HUES48 (cell line): ENCODE results near the gene CRTC1.

ENCODE experiments used
- H3K27ac ChIP-seq: one replicate; pipeline ENCODE4 v1.7.0; 2013; ENCODE audit warnings: low read depth, low read length, inconsistent platforms
- H3K27me3 ChIP-seq: 2 replicates; pipeline ENCODE4 v1.6.1; 2013; ENCODE audit warnings: mild to moderate bottlenecking, low read length; ENCODE audit not compliant: control insufficient read depth, insufficient read depth
- H3K36me3 ChIP-seq: 2 replicates; pipeline ENCODE4 v1.6.1; 2013; ENCODE audit warnings: low read length; ENCODE audit not compliant: control insufficient read depth, insufficient read depth
- H3K4me1 ChIP-seq: 2 replicates; pipeline ENCODE4 v1.6.1; 2013; ENCODE audit warnings: mild to moderate bottlenecking, low read length; ENCODE audit not compliant: control insufficient read depth, insufficient read depth
- H3K4me3 ChIP-seq: 2 replicates; pipeline ENCODE4 v1.5.1; 2013; ENCODE audit warnings: mild to moderate bottlenecking, low read depth, low read length
- H3K9ac ChIP-seq: 2 replicates; pipeline ENCODE4 v1.6.1; 2013; ENCODE audit warnings: mild to moderate bottlenecking, low read depth, low read length, moderate library complexity
- H3K9me3 ChIP-seq: 2 replicates; pipeline ENCODE4 v1.6.1; 2013; ENCODE audit warnings: low read length; ENCODE audit not compliant: control insufficient read depth, insufficient read depth

The CRTC1 gene

DNA sequence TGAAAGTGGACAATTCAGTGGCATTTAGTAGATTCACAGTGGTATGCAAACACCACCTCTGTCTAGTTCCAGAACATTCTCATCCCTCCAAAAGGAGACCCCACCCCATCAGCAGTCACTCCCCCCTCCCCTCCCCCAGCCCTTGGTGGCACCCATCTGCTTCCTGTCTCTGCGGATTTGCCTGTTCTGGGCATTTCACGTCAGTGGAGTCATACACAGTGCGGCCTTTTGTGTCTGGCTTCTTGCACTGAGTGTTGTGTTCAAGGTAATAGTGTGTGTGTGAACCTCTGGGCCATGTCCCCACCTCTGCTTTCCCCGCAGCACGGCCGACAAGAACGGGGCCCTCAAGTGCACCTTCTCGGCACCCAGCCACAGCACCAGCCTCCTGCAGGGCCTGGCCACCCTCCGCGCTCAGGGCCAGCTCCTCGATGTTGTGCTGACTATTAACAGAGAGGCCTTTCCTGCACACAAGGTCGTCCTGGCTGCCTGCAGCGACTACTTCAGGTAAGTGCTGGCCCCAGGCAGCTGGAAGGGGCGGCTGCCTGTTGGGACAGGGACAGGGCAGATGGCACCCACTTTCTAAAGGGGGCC lies 19.4 kb upstream of the CRTC1 start:
- Histone ChIP-seq H3K4me1 (peaks cover 3% of the 10 kb centered on the region; the same call in 1 of the 2 replicates), H3K9ac (no peak overlapping the region), H3K27me3 (no peaks in the 10 kb centered on the region), H3K9me3 (no peaks in the 10 kb centered on the region), H3K36me3 (peaks cover 16% of the 10 kb centered on the region), H3K4me3 (no peak overlapping the region), H3K27ac (no peak overlapping the region)

DNA sequence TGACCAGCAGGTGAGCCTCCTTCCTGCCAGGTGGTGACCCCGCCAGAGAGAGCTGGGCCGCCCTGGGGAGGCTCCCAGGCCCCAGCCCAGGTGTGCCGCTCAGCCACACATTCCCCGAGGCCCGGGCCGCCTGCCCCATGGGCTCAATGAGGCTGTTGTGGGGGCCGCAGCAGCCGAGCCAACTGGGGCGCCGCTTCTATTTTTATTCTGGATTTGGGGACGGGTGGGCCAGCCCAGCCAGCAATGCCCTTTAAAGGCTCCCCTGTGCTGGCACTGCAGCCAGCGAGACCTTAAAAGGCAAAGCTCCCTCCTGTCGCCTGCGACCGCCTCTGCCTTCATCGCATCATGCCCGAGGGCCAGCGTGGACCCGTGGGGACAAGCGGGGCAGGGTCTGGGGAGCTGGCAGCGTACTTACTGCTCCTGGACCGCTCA lies 17.7 kb upstream of the CRTC1 start:
- H3K4me1 ChIP-seq: peaks cover 3% of the 10 kb centered on the region; the same call in 1 of the 2 replicates
- no peak overlapping the region for H3K27ac ChIP-seq
- no peaks in the 10 kb centered on the region for H3K27me3 ChIP-seq
- peaks cover 18% of the 10 kb centered on the region for H3K36me3 ChIP-seq
- no peaks in the 10 kb centered on the region for H3K9me3 ChIP-seq
- no peak overlapping the region for H3K4me3 ChIP-seq
- H3K9ac ChIP-seq: no peak overlapping the region

DNA sequence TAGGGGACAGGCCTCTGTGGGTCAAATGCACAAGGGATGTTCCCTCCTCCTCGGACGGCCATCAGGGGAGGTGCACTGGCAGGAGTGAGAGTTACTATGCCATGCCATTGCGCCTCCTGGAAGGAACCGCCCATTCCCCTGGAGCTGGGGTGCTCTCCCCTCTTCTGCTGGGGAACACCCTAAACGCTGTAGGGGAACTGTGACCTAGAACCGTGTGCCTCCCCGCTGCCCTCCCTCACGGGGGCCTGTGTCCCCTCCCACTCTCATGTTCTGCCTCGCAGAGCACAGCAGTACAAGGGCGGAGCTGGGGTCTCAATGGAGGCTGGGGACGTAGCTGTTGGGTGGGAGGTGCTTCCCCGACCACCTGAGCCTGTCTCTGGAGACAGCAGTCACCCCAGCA lies 17.2 kb upstream of the CRTC1 start:
- Histone ChIP-seq H3K4me1 (peaks cover 3% of the 10 kb centered on the region; the same call in 1 of the 2 replicates), H3K27ac (no peak overlapping the region), H3K27me3 (no peaks in the 10 kb centered on the region), H3K4me3 (no peak overlapping the region), H3K9ac (no peak overlapping the region), H3K36me3 (peaks cover 18% of the 10 kb centered on the region), H3K9me3 (no peaks in the 10 kb centered on the region)

DNA sequence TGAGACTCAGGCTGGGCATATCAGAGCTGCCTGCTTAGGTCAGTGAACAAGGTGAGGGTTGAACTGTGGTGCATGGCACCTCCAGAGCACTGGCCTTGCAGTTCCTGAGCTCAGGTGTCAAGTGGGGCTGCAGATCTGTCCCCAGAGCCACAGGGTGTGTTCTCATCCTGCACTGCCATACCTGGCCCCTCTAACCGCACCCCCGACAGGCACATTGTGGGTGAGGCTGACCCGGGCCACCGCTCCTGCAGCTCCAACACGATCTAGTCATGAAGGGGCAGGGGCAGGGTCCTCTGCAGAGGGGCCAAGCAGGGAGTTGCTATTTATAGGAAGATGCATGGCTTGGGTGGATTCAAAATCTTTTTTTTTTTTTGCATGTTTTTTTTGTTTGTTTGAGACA lies 16.7 kb upstream of the CRTC1 start:
- Histone ChIP-seq H3K36me3 (peaks cover 18% of the 10 kb centered on the region), H3K9me3 (no peaks in the 10 kb centered on the region), H3K4me1 (peaks cover 3% of the 10 kb centered on the region; the same call in 1 of the 2 replicates), H3K4me3 (no peak overlapping the region), H3K27me3 (no peaks in the 10 kb centered on the region), H3K9ac (no peak overlapping the region), H3K27ac (no peak overlapping the region)

DNA sequence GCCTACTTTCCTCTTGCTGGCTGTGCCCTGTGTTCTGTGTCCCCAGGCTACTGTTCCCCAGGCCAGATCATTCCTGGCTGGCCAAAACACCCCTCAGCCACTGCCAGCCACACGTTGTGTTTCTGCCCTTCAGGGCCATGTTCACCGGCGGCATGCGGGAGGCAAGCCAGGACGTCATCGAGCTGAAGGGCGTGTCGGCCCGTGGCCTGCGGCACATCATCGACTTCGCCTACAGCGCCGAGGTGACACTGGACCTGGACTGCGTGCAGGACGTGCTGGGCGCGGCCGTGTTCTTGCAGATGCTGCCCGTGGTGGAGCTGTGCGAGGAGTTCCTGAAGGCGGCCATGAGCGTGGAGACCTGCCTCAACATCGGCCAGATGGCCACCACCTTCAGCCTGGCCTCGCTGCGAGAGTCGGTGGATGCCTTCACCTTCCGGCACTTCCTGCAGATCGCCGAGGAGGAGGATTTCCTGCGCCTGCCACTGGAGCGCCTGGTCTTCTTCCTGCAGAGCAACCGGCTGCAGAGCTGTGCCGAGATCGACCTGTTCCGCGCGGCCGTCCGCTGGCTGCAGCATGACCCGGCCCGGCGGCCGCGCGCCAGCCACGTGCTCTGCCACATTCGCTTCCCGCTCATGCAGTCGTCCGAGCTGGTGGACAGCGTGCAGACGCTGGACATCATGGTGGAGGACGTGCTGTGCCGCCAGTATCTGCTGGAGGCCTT lies 15.8 kb upstream of the CRTC1 start:
- H3K9ac ChIP-seq: no peak overlapping the region
- no peaks in the 10 kb centered on the region for H3K27me3 ChIP-seq
- no peak overlapping the region for H3K27ac ChIP-seq
- peaks cover 3% of the 10 kb centered on the region; the same call in 1 of the 2 replicates for H3K4me1 ChIP-seq
- H3K4me3 ChIP-seq: no peak overlapping the region
- no peaks in the 10 kb centered on the region for H3K9me3 ChIP-seq
- H3K36me3 ChIP-seq: peaks cover 18% of the 10 kb centered on the region

DNA sequence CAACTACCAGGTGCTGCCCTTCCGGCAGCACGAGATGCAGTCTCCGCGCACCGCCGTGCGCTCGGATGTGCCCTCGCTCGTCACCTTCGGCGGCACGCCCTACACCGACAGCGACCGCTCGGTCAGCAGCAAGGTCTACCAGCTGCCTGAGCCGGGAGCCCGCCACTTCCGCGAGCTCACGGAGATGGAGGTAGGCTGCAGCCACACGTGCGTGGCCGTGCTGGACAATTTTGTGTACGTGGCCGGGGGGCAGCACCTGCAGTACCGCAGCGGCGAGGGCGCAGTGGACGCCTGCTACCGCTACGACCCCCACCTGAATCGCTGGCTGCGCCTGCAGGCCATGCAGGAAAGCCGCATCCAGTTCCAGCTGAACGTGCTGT lies 15.2 kb upstream of the CRTC1 start:
- Histone ChIP-seq H3K27ac (no peak overlapping the region), H3K27me3 (no peaks in the 10 kb centered on the region), H3K9ac (no peak overlapping the region), H3K36me3 (peaks cover 18% of the 10 kb centered on the region), H3K9me3 (no peaks in the 10 kb centered on the region), H3K4me3 (no peak overlapping the region), H3K4me1 (0 out of 2 replicates have a peak, but pooled peaks cover under 1% of the 10 kb centered on the region)

DNA sequence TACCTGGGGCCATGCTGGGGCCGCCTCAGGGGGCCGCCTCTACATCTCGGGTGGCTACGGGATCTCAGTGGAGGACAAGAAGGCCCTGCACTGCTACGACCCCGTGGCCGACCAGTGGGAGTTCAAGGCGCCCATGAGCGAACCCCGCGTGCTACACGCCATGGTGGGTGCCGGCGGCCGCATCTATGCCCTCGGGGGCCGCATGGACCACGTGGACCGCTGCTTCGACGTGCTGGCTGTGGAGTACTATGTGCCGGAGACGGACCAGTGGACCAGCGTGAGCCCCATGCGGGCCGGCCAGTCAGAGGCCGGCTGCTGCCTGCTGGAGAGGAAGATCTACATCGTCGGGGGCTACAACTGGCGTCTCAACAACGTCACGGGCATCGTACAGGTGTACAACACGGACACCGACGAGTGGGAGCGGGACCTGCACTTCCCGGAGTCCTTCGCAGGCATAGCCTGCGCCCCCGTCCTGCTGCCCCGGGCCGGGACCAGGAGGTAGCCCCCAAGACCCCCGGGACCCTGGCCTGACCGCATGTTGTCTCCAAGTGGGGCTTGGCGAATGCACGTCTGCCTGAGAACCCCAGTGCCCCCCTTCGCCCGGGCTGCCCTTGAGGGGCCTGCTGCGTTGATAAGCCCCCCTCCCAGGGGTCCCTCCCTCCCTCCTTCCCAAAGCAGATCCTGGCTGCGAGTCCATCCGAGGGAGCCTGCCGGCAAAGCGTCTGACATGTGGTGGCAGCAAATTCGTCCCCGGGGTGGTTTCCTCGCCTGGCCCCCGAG lies 14.5 kb upstream of the CRTC1 start:
- Histone ChIP-seq H3K9ac (no peak overlapping the region), H3K27ac (no peak overlapping the region), H3K36me3 (peaks cover 18% of the 10 kb centered on the region), H3K4me3 (no peak overlapping the region), H3K9me3 (no peaks in the 10 kb centered on the region), H3K4me1 (no peaks in the 10 kb centered on the region), H3K27me3 (no peaks in the 10 kb centered on the region)

DNA sequence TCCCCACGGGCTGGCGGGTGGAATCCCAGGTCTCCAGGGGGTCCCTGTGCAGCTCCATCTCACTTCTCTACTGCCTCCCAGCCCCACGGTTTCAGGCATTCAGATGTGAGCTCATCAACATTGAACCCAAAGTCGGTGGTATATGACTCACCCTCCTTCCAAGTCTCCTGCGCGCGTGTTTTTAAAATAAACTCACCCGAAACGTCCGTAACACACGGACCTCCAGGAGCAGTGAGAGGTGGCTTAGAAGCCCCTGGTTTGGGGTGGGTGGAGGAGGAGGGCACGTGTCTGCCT lies 14.0 kb upstream of the CRTC1 start:
- H3K36me3 ChIP-seq: peaks cover 18% of the 10 kb centered on the region
- H3K9ac ChIP-seq: no peak overlapping the region
- H3K9me3 ChIP-seq: no peaks in the 10 kb centered on the region
- no peaks in the 10 kb centered on the region for H3K4me1 ChIP-seq
- H3K27ac ChIP-seq: no peak overlapping the region
- no peaks in the 10 kb centered on the region for H3K27me3 ChIP-seq
- H3K4me3 ChIP-seq: no peak overlapping the region

DNA sequence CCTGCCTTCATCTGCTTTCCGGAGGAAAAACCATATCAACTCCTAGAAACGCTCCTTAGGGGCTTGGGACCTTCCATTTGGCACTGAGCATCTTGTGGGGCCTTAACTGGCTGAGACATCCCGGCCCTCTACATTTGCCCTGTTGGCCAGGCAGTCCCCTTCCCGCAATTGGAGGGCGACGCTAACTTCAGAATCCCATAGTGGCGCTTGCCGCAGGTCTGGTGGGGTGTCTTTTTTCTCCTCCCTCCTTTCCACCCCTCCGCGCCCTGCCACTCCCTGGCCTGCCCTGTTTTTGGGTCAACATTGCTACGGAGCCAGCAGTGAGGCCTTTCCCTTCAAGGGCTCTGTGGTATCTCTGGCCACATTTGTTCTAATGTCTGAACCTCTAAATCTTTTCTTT lies 13.6 kb upstream of the CRTC1 start:
- Histone ChIP-seq H3K4me3 (no peak overlapping the region), H3K27ac (no peak overlapping the region), H3K9me3 (no peaks in the 10 kb centered on the region), H3K36me3 (peaks cover 18% of the 10 kb centered on the region), H3K9ac (no peak overlapping the region), H3K27me3 (no peaks in the 10 kb centered on the region), H3K4me1 (no peaks in the 10 kb centered on the region)

DNA sequence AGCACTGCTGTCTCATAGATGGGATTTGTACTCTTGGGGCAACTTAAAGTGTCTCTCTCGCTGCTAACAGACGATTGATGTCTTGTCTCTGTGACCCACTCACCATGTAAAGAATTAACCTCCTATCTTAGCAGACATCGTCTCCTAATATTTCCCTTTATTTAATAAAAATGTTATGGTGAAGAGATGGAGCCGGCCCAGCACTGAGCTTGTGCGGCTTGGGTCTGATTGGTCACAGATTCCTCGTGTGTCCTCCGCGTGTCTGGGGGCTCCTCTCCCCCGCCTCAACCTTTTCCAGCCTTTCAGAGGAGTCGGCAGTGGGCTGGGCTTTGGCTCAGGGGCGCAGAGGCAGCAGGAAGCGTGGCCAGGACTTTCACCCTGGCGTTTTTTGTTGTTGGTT lies 13.2 kb upstream of the CRTC1 start:
- no peak overlapping the region for H3K9ac ChIP-seq
- peaks cover 18% of the 10 kb centered on the region for H3K36me3 ChIP-seq
- no peak overlapping the region for H3K27ac ChIP-seq
- no peaks in the 10 kb centered on the region for H3K4me1 ChIP-seq
- H3K4me3 ChIP-seq: no peak overlapping the region
- no peaks in the 10 kb centered on the region for H3K27me3 ChIP-seq
- H3K9me3 ChIP-seq: no peaks in the 10 kb centered on the region
